ENCODE measurements around the gene KSR2.
A peak's percentile ranks its signal among the peaks of the same experiment; 100 is the strongest.

Gene KSR2

GRCh38 chr12:117884161-117884560 lies 84.6 kb downstream of the KSR2 start:
- DNase-seq = no peak
- intact Hi-C loops (cut with DNase I; ENCODE audit: low total_unique reads) = no loop called here
- Histone ChIP-seq H3K4me1 (no peaks in the 10 kb centered on the region), H3K36me3 (no peaks in the 10 kb centered on the region), H3K4me3 (no peak overlapping the region), H3K27me3 (peaks cover 0 to 6% of the 10 kb centered on the region in 2 donors), H3K27ac (no peak overlapping the region), H3K9me3 (no peaks in the 10 kb centered on the region)
- TF ChIP-seq CTCF (IDR thresholded peaks at IDR 0.05) = no peak

- intact Hi-C loops (cut with DNase I; ENCODE audit: low total_unique reads) = no loop called here
- H3K27ac ChIP-seq = no peak overlapping the region
- no peak for TF ChIP-seq CTCF (IDR thresholded peaks at IDR 0.05)
- H3K27me3 ChIP-seq = peaks cover 0 to 11% of the 10 kb centered on the region in 2 donors
- DNase-seq = no peak
- H3K4me1 ChIP-seq = no peaks in the 10 kb centered on the region
- H3K9me3 ChIP-seq = no peaks in the 10 kb centered on the region
- no peaks in the 10 kb centered on the region for H3K36me3 ChIP-seq
- no peak overlapping the region for H3K4me3 ChIP-seq
Observed at GRCh38 chr12:117882603-117883184, 86.1 kb downstream of the KSR2 start.

- Histone ChIP-seq H3K9me3 (no peaks in the 10 kb centered on the region), H3K4me1 (no peaks in the 10 kb centered on the region), H3K4me3 (no peak overlapping the region), H3K36me3 (no peaks in the 10 kb centered on the region), H3K27ac (no peak overlapping the region), H3K27me3 (peaks cover 0 to 9% of the 10 kb centered on the region in 2 donors)
- DNase-seq = no peak
- intact Hi-C loops (cut with DNase I; ENCODE audit: low total_unique reads) = no loop called here
- no peak for TF ChIP-seq CTCF (IDR thresholded peaks at IDR 0.05)
Observed at GRCh38 chr12:117882181-117882580, 86.6 kb downstream of the KSR2 start.

GRCh38 chr12:117881517-117881916 lies 87.3 kb downstream of the KSR2 start:
- no peak for TF ChIP-seq CTCF (IDR thresholded peaks at IDR 0.05)
- Histone ChIP-seq H3K4me1 (no peaks in the 10 kb centered on the region), H3K4me3 (no peak overlapping the region), H3K9me3 (no peaks in the 10 kb centered on the region), H3K27me3 (peaks cover 0 to 12% of the 10 kb centered on the region in 2 donors), H3K27ac (no peak overlapping the region), H3K36me3 (no peaks in the 10 kb centered on the region)
- intact Hi-C loops (cut with DNase I; ENCODE audit: low total_unique reads) = no loop called here
- peak in 1 of 2 donors; percentile 41 for DNase-seq

GRCh38 chr12:117878605-117879004 lies 90.2 kb downstream of the KSR2 start:
- Histone ChIP-seq H3K27me3 (peaks cover 0 to 24% of the 10 kb centered on the region in 2 donors), H3K4me1 (no peaks in the 10 kb centered on the region), H3K27ac (no peak overlapping the region), H3K9me3 (no peaks in the 10 kb centered on the region), H3K4me3 (no peak overlapping the region), H3K36me3 (no peaks in the 10 kb centered on the region)
- intact Hi-C loops (cut with DNase I; ENCODE audit: low total_unique reads) = loop anchor here (10.0 kb wide), 1 partner anchor 496 kb away; the partner anchor contains the start of genes SUDS3 and TAOK3
- no peak for DNase-seq
- no peak for TF ChIP-seq CTCF (IDR thresholded peaks at IDR 0.05)

GRCh38 chr12:117876436-117876816 lies 92.4 kb downstream of the KSR2 start:
- no peaks in the 10 kb centered on the region for H3K36me3 ChIP-seq
- no peak overlapping the region for H3K27ac ChIP-seq
- no peak for TF ChIP-seq CTCF (IDR thresholded peaks at IDR 0.05)
- no peaks in the 10 kb centered on the region for H3K4me1 ChIP-seq
- intact Hi-C loops (cut with DNase I; ENCODE audit: low total_unique reads) = loop anchor here (10.0 kb wide), 1 partner anchor 498 kb away; the partner anchor contains the start of genes SUDS3 and TAOK3
- DNase-seq = no peak
- no peaks in the 10 kb centered on the region for H3K9me3 ChIP-seq
- H3K4me3 ChIP-seq = no peak overlapping the region
- H3K27me3 ChIP-seq = peaks cover 0 to 24% of the 10 kb centered on the region in 2 donors
